ENCODE measurements around the gene PCED1B. TPM values are rescaled to one million over a fixed set of nuclear protein-coding genes. Genes with fewer than 3 reads are reported as not detected.

PCED1B gene
- polyA plus RNA-seq, 1 donor (not counting 4 experiments of a cell fraction or from before 2014, with no cell fraction given) = 3.2 TPM

DNA sequence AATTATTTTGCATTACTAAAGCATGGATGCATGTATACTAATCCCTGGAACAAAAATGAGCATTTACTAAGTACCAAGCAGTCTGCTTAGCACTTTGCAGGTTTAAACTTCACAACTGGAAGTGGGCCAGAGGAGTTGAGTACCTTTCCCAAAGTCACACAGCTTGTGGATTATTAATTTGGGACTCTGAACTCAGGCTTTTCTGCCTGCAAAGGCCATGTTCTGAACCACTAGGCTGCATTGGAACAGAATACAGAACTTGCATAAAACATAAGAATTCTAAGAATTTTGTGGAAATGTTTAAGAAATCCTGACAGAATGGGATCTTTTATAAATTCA lies 133.2 kb downstream of the PCED1B start:
- dilution Hi-C loops (cut with MboI; ENCODE audit: extremely low pct_ligation_motif_present, low sequenced_read_pairs) = no loop called here
- no peak overlapping the region for H3K27ac ChIP-seq (ENCODE audit: control insufficient read depth, insufficient read depth, low read length)
- H4K20me1 ChIP-seq (ENCODE audit: control insufficient read depth, extremely low read depth, insufficient read depth, low read length) = no peaks in the 10 kb centered on the region
- no peaks in the 10 kb centered on the region for H3K9me1 ChIP-seq (ENCODE audit: control insufficient read depth, extremely low read depth, insufficient read depth, low read length)
- H3K4me2 ChIP-seq (ENCODE audit: control insufficient read depth, extremely low read depth, insufficient read depth, low read depth, low read length) = no peak overlapping the region
- H3K4me1 ChIP-seq (ENCODE audit: control insufficient read depth, extremely low read depth, insufficient read depth, low read length) = peaks cover 22% of the 10 kb centered on the region
- H3K9ac ChIP-seq (ENCODE audit: control insufficient read depth, extremely low read depth, insufficient read depth, low read length) = no peak overlapping the region
- H3K36me3 ChIP-seq (ENCODE audit: control insufficient read depth in 2 of 2, extremely low read depth in 1 of 2, insufficient read depth in 2 of 2, low read length in 2 of 2) = no peaks in the 10 kb centered on the region
- H3K4me3 ChIP-seq (ENCODE audit: control insufficient read depth in 2 of 3, extremely low read depth in 1 of 3, insufficient read depth in 2 of 3, low read depth in 1 of 3, low read length in 3 of 3) = no peak overlapping the region
- TF ChIP-seq EZH2 (IDR thresholded peaks at IDR 0.05; ENCODE audit: low read length) = no peak
- TF ChIP-seq, protein P1, sequence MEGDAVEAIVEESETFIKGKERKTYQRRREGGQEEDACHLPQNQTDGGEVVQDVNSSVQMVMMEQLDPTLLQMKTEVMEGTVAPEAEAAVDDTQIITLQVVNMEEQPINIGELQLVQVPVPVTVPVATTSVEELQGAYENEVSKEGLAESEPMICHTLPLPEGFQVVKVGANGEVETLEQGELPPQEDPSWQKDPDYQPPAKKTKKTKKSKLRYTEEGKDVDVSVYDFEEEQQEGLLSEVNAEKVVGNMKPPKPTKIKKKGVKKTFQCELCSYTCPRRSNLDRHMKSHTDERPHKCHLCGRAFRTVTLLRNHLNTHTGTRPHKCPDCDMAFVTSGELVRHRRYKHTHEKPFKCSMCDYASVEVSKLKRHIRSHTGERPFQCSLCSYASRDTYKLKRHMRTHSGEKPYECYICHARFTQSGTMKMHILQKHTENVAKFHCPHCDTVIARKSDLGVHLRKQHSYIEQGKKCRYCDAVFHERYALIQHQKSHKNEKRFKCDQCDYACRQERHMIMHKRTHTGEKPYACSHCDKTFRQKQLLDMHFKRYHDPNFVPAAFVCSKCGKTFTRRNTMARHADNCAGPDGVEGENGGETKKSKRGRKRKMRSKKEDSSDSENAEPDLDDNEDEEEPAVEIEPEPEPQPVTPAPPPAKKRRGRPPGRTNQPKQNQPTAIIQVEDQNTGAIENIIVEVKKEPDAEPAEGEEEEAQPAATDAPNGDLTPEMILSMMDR (optimal IDR thresholded peaks at IDR 0.05 in 1 of 3, IDR thresholded peaks at IDR 0.05 in 1 of 3, conservative IDR thresholded peaks at IDR 0.05 in 1 of 3; ENCODE audit: extremely low read depth in 1 of 3, insufficient read depth in 2 of 3, low read length in 3 of 3) = no peak
- no peak for FAIRE-seq
- no peaks in the 10 kb centered on the region for H3K79me2 ChIP-seq (ENCODE audit: control insufficient read depth, insufficient read depth, low read length)
- no peak for DNase-seq (ENCODE audit: low read depth, low spot score)
- H3K9me3 ChIP-seq (ENCODE audit: control insufficient read depth, low read depth, low read length) = no peaks in the 10 kb centered on the region
- H3K27me3 ChIP-seq (ENCODE audit: control insufficient read depth, extremely low read depth, insufficient read depth, low read length) = no peaks in the 10 kb centered on the region
- no peak overlapping the region for H2AFZ ChIP-seq (ENCODE audit: control insufficient read depth, low read length)

DNA sequence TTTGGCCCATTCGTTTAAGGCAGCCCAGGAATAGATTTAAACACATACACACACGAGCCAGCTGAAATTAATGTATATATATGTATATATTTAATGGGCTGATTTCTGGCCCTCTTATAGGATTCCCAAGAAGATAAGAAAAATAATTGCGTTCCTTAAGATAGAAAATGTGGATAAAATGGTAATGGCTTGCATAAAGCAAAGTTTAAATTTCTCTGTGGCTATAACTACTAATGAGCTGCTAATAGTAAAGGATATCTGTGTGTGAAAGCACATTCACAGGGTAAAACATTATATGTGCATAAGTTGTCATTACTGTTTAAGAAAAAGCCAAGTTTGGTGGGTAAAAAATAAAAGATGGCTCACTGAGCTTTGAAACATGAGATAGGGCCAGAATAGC lies 134.0 kb downstream of the PCED1B start:
- DNase-seq (ENCODE audit: low read depth, low spot score) = no peak
- Histone ChIP-seq H3K4me1 (ENCODE audit: control insufficient read depth, extremely low read depth, insufficient read depth, low read length) (peaks cover 24% of the 10 kb centered on the region), H3K36me3 (ENCODE audit: control insufficient read depth in 2 of 2, extremely low read depth in 1 of 2, insufficient read depth in 2 of 2, low read length in 2 of 2) (peaks cover 0 to 3% of the 10 kb centered on the region in 2 experiments), H3K9ac (ENCODE audit: control insufficient read depth, extremely low read depth, insufficient read depth, low read length) (no peak overlapping the region), H4K20me1 (ENCODE audit: control insufficient read depth, extremely low read depth, insufficient read depth, low read length) (no peaks in the 10 kb centered on the region), H3K27me3 (ENCODE audit: control insufficient read depth, extremely low read depth, insufficient read depth, low read length) (no peaks in the 10 kb centered on the region), H3K4me2 (ENCODE audit: control insufficient read depth, extremely low read depth, insufficient read depth, low read depth, low read length) (no peak overlapping the region), H3K9me1 (ENCODE audit: control insufficient read depth, extremely low read depth, insufficient read depth, low read length) (no peaks in the 10 kb centered on the region), H3K27ac (ENCODE audit: control insufficient read depth, insufficient read depth, low read length) (no peak overlapping the region), H3K4me3 (ENCODE audit: control insufficient read depth in 2 of 3, extremely low read depth in 1 of 3, insufficient read depth in 2 of 3, low read depth in 1 of 3, low read length in 3 of 3) (no peak overlapping the region), H3K79me2 (ENCODE audit: control insufficient read depth, insufficient read depth, low read length) (no peaks in the 10 kb centered on the region), H2AFZ (ENCODE audit: control insufficient read depth, low read length) (no peak overlapping the region), H3K9me3 (ENCODE audit: control insufficient read depth, low read depth, low read length) (no peaks in the 10 kb centered on the region)
- TF ChIP-seq, protein P1 (optimal IDR thresholded peaks at IDR 0.05 in 1 of 3, IDR thresholded peaks at IDR 0.05 in 1 of 3, conservative IDR thresholded peaks at IDR 0.05 in 1 of 3; ENCODE audit: extremely low read depth in 1 of 3, insufficient read depth in 2 of 3, low read length in 3 of 3) = no peak
- TF ChIP-seq EZH2 (IDR thresholded peaks at IDR 0.05; ENCODE audit: low read length) = no peak
- dilution Hi-C loops (cut with MboI; ENCODE audit: extremely low pct_ligation_motif_present, low sequenced_read_pairs) = no loop called here
- no peak for FAIRE-seq

Measured in keratinocyte (primary cell).